Subcutaneous adipose tissue (tissue), 4 donors: ENCODE results near the gene LCE3E. TPM values are rescaled to one million over a fixed set of nuclear protein-coding genes. Genes with fewer than 3 reads are reported as not detected.

Source experiments
- total RNA-seq, 4 donors: library from RNA; depleted of rRNA; stranded (reverse); fragments of >200 nt; gene quantifications; one replicate each; pipeline ENCODE4 v1.1.0, GENCODE V29; 2016
- TF ChIP-seq, protein P1 (sequence below): fragments of 450-650 bp; IDR thresholded peaks from one replicate; pipeline ENCODE4 v1.5.1; 2016; ENCODE audit warnings: low read depth, mild to moderate bottlenecking, control low read depth, antibody characterized with exemption, moderate library complexity

Gene LCE3E
- total RNA-seq, 4 donors from 2014 or later, result not detected

DNA sequence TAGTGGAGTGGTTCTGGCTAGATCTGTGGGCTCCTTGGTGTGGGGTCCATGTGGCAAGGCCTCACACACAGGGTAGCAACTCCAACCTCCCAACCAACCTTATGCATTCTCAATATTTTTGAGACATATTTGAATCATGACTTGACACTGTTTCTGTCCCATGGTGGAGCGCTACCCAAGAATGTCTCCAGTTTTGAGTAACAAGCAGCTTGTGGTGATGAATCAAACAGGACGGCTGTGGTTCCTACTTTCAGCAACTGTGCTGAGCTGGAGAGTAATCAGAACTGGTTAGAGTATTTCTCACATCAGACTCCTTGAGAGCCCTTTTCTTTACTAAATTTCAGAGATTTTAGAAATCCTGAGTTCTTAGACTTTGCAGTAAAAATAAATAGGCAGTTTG is 10.6 kb upstream of the LCE3E start:
- TF ChIP-seq, protein P1, sequence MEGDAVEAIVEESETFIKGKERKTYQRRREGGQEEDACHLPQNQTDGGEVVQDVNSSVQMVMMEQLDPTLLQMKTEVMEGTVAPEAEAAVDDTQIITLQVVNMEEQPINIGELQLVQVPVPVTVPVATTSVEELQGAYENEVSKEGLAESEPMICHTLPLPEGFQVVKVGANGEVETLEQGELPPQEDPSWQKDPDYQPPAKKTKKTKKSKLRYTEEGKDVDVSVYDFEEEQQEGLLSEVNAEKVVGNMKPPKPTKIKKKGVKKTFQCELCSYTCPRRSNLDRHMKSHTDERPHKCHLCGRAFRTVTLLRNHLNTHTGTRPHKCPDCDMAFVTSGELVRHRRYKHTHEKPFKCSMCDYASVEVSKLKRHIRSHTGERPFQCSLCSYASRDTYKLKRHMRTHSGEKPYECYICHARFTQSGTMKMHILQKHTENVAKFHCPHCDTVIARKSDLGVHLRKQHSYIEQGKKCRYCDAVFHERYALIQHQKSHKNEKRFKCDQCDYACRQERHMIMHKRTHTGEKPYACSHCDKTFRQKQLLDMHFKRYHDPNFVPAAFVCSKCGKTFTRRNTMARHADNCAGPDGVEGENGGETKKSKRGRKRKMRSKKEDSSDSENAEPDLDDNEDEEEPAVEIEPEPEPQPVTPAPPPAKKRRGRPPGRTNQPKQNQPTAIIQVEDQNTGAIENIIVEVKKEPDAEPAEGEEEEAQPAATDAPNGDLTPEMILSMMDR, result no peak

DNA sequence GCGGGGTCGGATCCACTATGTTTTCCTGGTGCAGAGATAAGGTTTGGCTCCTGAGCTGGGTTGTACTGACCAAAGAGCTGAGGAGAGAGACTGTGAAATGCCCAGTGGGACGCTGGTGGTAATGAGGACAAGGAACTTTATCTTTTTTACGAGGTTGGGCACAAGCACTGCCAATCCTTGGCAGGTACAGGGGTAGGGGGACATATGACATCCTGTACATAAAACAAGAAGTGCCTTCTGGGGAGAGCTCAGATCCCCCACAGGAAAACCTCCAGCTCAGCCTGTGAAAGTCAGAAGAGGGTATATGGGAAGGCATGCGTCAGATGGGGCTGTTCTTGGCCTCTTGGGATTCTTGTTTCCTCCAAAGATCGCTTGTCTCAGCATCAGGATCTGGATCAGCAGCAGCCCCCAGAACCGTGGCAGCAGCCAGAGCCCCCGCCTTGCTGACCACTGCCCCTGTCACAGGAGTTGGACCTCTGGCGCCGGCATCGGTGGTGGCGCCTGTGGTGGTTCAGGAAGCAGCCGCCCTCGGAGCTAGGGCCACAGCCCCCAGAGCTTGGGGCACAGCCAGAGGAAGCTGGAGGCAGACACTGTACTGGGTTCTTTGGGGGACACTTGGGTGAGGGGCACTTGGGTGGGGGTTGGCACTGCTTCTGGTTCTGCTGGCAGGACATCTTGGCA is 905 bp downstream of the LCE3E start:
- TF ChIP-seq, protein P1, result no peak

- TF ChIP-seq, protein P1, result no peak
These were observed 1.5 kb downstream of the LCE3E start for GRCh38 chr1:152565115-152565514.

DNA sequence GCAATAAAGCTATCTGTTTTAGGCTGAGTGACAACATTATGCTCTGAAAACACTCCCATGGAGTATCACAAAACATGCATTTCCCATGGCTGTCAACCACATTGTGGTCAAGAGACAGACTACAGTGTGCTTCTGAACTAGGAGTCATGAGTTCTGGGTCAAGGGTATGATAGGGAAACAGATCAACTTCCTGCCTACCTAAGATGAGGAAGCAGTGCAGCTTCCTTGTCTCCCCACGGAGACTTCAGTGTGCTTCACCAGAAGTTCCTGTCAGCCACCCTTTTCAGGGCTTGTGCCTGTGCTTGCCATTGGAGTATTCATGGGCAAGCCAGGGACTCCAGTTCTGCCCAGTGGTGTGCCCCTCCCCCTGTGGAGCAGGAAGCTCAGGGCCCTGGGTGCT is 19.9 kb downstream of the LCE3E start:
- TF ChIP-seq, protein P1, result no peak

DNA sequence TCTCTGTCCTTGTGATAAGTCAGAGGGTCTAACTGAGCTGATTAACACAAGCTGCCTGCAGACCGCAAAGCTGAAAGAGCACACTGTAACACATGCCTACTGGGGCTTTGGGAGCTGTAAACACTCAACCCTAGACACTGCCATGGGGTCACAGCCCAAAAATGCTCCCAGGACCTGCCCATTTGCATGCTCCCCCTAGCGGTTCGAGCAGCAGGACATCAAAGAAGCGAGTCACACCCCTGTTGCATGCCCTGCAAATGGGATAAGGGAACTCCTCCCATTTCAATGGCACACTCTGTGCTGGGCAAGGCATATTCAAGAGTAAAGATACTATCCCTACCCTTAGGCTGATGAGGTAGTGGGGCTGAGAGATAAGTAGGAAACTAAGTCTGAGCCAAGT is 22.8 kb downstream of the LCE3E start:
- TF ChIP-seq, protein P1, result no peak

DNA sequence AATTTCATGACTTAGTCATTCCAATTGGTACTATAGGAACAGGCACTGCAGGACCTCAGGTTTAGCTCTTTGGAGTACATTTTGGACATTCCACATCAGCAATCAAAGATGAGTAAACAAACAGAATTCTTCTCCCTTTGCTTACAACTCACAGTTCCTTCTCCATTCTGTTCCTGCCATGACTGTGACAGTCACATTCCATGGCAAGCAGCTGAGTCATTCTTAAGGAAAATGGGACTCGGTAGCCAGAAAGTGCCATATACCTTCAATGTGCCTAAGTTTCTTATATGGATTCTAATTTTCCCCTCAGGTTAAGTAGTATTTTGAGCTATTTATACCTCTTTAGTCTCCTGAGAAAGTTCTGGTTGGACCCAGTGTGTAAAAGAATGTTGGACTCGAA is 26.7 kb downstream of the LCE3E start:
- TF ChIP-seq, protein P1, result no peak

- TF ChIP-seq, protein P1, result no peak
These were observed 29.1 kb downstream of the LCE3E start for GRCh38 chr1:152537496-152537895.
